GM18498 (cell line): ENCODE results near the gene EIF4B.
A peak's percentile ranks its signal among the peaks of the same experiment; 100 is the strongest.

Experiments
- ATAC-seq: cut with Tn5 transposase; IDR thresholded peaks from one replicate; pipeline ENCODE4 v1.9.1; 2021; ENCODE audit warnings: mild to moderate bottlenecking, moderate library complexity; ENCODE audit not compliant: unreplicated experiment

The EIF4B gene

DNA sequence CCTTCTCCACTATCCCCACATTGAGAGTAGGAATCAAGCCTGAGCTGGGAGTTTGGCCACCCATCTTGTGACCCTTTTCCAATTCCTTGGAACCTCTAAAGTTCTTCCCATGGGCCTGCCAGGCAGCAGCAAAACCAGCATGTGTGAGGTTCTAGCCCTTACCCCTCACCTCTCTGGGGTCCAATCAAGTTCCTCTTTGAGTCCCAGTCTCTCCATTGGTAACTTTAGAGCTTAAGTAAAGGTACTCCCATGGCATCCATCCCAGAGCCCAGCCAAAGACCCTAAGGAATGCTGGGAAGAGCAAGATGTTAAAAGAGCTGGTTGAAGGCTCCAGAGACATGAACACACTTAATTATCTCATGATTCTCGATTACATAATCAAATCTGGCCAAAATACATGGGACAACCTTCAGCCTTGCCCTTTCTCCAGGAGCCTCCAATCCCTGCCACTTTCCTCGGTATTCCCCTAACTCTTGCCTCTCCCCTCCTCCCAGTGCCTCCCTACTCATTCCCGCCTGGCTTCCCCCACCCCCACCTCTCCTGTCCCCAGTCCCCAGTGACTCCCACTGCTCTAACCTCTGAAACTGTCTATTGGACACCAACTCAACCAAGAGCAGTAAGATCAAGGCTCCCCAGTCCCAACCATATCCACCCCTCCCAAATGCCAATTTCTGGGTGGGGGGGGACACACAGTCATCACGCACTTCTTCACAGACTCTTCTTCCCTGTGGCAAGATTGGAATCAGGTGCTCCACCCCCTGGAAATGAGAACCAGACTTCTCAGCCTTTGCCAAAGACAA lies 38.8 kb downstream of the EIF4B start:
- no peak for ATAC-seq

DNA sequence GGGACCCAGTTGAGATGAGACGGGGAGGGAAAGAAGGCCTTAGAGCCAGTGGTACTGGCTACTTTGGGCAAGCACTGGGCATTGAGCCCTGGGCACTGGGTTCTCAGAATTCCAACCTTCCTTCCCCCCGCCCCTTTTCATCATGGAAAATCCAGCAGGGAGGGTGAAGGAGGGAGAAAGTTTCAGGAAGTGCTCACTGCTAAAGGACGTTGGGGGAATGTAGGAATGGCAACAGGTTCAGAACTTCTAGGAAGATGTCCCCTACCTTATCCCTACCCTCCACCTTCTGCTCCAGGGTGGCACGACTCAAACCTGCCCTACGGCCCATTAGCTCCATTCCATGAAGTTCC lies 39.4 kb downstream of the EIF4B start:
- ATAC-seq, result no peak

DNA sequence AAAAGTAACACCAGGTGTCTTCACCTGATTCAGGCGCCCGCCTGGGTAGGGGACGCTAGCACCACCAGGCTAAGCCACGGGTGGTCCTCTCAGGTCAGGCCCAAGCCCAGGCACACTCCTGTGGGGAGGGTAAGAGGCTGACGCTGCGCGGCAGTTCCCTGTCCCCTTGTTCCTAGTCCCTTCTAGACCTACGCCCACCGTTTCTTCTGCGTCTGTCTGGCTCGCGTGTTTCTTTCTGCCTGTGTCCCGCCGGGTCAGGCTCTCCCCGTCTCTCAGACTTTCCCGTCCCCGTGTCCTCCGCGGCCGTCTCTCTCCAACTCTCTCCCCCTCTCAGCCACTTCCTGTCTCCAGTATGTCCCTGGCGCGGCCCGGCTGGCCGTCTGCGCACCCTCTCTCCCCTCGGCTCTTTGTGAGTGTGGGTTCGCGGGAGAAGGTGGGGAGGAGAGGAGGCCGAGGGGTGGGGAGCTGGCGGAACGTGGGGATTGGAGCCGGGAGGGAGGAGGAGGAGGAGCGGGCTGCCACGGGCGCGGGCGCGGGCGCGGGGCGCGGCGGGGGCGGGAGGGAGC lies 40.5 kb downstream of the EIF4B start:
- no peak for ATAC-seq

DNA sequence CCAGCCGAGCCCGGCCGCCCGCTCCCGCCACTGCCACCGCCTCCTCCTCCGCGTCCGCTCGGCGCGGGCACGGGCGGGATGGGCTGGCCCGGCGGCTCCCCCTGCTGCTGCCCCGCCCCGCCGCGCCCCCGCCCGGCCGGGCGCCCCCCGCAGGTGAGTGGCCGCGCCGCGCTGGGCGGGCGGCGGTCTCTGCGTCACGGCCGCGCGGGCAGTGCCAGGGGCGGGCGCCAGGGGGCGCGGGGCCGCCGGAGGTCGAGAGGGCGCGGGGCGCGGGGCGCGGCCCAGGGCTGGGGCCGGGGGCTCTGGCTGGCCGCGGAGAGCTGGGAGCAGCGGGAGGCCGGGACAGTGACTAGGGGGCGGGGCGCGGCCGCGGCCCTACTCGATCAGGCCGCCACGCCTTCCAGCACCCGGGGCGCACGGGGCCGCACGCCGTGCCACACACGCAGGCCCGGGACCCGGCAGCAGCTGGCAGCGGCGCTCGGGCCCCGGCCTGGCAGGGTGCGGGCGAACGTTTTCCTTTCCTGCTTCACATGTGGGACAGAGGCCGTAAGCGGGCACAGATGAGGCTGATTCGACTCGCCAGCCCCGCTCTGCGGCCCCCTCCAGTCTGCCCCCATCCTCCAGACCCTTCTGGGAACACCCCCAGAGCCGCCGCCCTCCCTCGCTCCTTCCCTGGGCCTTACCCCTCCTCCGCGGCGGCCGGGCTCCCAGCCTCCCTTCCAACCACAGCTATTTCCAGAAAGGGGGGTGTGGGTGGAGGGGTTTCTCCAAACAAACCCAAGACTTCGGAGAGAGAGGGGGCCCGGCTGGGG lies 41.2 kb downstream of the EIF4B start:
- ATAC-seq, result peak; percentile 84

DNA sequence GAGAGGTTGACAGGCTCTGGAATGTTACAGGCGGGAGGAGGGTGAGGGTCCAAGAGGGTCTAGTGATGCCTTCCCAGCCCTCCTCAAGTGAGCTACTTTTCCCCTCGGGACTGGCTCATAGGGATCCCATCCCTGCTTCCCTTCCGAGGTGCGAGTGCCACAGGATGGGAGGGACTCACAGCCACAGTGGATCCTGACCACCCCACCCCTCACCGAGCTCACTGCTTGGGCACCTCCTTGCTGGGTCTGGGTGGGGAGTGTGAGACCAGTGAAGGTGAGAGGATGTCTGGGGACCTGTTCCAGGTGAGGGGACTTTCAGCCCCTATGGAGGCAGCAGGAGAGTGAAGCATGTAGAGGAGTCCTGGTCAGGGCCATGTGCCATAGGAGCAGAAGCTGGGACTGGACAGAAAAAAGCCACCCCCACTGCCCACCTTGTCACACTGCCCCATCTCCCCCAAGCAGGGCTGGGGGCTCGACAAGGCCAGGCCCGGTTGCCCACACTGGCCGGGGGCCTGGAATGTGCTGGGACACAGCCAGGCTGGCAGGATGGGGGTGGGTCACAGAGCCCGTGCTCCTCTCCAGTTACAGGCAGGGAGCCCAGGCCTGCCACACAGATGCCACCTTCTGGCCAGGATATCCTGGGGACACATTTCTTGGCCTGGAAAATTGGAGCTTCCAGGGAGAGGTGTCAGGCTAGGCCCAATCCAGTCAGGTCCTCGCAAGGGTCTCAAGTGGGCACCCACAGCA lies 42.0 kb downstream of the EIF4B start:
- no peak for ATAC-seq

DNA sequence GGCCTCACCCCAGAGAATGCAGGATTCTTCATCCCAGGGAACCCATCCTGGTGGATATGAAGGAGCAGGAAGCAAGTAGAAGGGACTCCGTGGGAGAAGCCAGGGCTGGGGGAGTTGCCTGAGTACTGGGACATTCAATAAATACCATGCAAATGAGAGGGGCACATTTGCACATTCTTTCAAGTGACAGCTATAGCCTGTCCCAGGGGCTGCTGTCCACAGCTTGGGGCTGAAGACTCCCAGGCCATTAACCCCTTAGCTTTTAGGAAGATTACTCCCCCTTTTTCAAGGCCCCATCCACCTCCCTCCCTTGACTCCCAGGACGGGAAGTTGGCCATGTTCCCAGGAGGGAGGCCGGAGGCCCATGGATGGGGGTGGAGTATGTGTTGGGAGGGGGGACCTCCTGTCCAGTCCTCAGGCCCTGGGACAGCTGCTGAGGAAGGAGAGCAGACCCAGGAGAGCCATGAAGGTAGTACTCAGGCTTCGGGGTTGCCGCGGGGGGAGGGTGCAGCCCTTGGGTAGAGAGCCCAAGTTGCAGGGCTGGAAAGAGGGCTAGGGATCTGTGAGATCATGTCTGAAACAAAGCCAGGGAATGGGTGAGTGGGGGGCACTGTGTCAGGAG lies 42.6 kb downstream of the EIF4B start:
- no peak for ATAC-seq

DNA sequence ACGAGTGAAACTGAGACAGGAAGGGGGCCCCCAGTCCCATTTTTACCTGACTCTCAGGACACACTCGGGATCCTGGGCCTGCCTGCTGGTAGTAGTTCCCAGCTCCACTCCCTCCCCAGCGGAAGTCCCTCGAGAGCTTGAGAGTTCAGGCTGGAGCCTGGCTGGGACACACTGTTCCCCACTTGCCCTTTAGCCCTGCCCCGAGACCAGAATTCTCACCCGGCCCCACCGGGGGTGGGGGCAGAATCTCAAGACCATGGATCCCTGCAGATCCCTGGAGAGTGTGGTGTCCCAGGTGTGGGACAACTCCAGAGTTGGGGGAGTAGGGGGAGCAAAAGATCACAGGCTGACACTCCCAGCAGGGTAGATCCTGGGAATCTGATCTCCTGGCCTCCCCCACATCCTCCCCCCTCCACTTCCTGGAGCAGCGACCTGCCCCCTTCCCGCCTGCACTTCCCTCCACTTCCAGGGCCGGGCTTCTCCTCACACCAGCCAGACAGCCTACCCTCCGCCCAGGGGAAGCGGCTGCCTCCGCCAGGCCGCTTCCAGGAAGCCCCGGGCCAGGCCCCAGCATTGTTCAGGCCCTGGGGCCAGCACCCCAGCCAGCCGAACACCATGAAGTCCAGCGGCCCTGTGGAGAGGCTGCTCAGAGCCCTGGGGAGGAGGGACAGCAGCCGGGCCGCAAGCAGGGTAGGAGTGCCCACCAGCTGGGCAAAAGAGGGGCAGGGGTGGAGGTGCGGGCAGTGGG lies 43.5 kb downstream of the EIF4B start, which contains the start of gene TNS2:
TNS2 (plus strand) TSS at position 495 of the 748 bp plus-strand sequence; CDS start at position 616, 121 bp downstream.
- no peak for ATAC-seq

DNA sequence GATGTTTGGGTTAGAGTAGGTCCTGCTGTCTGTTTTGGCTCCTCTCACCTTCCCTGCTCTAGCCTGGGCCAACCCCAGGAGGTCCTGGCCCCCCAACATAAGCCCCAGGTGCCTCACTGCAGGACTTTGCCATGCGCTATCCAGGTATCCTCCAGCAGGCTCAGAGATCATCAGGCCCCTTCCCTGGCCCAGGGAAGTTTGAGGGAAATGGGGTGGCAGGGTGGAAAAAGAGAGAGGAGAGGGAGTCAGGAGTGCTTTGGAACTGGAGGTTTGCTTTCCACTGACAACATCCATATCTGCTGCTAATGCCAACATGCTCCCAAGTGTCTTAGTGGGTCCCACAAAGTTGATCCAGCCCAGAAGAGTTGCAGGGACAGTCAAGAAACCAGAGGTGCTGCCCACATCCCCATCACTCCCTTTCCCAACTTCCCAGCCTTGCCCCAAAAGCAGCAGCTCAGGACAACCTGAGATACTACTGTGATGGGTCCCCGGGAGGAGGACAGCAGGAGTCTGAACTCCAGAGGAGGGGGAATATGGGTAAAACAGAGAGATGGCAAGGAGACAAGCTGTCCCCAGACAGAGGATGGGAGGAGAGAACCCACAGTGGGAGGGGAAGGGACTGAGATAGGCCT lies 44.3 kb downstream of the EIF4B start:
- ATAC-seq, result no peak

DNA sequence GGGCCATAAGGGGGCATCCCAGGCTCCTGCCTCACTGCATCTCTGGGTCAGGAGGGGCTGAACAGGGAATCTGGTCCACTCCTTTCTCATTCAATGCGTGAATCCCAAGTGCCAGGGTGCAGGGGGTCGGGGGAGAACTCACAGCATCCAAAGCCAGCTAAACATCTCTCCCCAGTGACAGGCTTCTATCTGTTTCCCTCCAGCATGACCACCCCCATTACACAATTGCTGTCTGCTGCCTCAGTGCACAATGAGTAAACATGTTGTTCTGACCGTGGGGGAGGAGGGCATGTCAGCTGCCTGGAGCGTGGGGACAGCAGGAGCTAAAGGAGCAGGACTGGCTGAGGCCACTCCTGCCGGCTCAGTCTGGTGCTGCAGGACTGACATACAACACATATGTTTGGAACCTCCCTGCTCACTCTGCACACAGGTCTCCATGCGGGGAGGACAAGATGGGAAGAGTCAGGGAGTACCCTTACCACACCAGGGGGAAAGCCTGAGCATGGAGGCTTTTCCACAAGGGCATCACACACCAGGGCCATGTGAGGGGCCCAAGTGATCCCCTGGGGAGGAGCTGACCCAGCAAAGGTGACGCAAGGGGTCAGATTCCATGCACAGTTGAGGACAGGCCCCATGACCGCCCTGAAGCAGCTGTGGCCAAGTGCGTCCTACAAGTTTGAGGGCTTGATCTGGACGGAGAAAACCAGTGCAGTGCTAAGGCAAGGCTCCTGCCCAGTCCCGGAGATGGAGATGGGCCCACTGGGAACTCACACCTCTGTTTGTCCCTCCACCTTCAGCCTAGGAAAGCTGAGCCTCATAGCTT lies 45.0 kb downstream of the EIF4B start:
- ATAC-seq, result no peak

DNA sequence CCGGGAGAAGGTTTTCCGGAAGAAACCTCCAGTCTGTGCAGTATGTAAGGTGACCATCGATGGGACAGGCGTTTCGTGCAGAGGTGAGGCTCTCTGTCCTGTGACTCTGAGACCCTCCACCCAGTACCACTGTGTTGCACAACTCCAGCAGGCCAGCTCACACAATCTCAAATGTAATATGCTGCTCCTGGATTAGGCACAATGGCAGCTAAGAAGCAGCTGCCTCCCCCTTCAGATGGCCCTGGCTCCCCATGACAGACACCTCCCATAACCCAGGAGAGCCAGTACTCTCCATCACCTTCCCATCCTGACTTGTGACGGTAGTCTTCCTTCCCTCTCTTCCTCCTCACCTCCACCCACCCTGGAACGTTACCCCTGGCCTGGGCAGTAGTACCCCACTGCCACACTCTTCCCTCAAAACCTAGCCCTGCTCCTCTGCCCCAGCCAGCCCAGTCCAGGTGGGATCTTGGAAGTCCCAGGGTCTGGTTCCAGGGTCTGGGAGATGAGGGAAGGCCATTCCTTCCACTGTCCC lies 45.7 kb downstream of the EIF4B start:
- ATAC-seq, result no peak

DNA sequence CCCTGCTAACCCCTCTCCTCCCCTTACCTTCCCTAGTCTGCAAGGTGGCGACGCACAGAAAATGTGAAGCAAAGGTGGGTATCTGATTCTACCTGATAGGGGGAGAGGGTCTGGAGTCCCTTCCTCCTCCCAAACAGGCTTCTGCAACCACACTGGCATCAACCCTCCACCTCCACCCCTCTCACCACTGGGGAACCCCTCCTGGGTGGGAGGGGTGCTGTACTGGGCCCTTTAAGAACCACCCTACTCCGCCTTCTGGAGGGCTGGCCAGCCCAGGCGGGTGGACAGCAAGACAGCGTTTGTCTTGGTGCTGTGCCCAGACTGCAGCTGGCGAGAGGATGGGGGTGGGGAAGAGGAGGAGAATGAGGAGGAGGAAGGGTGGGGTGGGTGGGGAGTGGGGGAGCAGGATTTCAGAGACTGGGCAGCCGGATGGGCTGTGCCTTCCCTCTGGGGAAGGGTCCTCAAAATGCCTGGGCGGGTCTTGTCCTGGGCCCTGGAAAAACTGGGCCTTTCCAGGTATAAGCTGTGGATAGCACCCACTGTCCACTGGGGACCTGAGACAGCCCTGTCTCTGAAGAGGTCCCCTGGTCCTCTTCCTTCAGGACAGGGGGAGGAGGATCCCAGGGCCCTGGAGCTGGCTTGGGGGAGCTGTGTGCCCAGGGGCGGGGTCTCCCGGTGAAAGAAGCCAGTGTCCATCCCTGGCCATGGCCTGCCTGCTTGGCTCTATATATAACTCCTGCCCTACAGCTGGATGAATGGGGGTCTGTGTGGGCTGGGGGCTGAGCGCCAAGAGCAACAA lies 46.4 kb downstream of the EIF4B start:
- ATAC-seq, result no peak

DNA sequence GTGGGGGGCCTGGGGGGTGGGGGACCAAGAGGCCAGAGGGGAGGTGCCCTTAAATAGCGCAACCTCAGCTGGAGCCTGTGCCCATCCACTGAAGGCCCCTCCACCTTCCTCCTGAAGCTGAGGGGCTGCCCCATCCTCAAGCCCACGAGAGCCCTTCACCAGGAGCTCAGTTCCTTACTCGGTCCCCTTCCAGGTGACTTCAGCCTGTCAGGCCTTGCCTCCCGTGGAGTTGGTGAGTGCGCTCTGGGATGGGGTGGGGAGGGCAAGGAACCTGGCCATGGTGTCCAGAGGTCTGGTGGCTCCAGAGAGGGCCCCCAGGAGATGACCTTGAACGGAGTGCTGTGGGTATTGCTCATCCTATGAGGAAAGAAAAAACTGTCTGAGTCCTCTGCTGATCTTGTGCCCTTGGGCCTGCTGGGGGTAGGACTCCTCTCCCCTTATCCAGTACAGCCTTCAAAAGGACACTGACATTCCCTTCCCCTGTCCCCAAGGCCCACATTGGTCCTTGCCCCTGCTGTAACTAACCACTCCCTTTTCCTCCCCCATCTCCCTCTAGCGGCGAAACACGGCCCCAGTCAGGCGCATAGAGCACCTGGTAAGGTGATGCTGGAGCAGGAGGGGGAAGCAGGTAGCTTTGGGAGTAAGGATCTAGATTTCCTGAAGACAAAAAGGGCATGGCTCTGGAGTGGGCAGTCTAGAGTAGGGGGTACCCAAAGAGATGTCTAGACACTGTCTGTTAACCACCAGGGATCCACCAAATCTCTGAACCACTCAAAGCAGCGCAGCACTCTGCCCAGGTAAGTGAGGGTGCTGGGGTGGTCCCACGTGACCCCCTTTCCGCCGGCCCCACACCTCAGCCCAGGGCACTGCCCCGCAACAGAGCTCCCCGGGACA lies 47.2 kb downstream of the EIF4B start:
- ATAC-seq, result no peak

DNA sequence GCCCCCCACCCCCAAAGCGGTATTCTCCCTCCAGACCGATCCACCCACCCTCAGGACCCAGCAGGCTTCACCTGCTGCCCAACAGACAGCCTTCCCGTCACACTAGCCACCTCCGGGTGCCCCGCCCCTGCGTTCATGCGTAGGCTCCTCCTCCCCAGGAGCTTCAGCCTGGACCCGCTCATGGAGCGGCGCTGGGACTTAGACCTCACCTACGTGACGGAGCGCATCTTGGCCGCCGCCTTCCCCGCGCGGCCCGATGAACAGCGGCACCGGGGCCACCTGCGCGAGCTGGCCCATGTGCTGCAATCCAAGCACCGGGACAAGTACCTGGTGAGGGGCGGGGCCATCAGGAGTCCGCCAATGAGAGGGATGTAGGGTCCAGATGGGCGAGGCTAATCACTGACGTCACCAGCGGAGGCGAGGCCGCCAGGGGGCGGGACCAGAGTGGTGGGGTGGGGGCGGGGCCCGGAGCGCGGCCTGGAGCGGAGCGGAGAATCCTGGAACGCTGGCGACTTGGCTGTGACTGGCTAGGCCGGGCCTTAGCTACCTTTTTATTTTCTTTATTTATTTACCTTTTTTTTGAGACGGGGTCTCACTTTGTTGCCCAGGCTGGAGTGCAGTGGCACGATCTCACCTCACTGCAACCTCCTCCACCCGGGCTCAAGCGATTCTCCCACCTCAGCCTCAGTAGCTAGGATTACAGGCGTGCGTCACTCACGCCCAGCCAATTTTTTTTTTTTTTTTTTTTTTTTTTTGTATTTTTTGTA lies 48.0 kb downstream of the EIF4B start:
- ATAC-seq, result peak; percentile 88

DNA sequence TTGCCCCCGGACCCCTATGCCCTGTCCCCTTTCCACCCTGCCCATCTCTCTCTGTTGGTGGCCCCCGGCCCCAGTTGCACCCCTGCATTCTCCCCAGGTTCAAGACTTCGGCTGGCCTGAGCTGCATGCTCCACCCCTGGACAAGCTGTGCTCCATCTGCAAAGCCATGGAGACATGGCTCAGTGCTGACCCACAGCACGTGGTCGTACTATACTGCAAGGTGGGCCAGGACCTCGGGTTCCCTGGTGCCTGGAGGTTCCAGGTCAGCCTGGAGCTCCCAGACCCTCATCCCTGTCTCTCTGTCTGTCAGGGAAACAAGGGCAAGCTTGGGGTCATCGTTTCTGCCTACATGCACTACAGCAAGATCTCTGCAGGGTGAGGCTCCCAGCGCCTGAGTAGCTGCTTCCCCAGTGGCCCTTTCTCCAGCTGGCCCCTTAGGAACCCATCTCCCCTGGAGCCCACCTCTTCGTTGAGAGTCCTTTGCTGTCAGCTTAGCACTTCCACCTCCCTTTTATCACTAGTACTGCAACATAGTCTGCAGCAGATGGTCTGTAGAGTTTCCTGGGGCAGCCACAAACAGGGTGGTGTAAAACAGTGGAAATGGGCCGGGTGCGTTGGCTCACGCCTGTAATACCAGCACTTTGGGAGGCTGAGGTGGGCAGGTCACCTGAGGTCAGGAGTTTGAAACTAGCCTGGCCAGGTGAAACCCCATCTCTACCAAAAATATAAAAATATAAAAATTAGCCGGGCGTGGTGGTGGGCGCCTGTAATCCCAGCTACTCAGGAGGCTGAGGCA lies 49.4 kb downstream of the EIF4B start:
- ATAC-seq, result no peak

DNA sequence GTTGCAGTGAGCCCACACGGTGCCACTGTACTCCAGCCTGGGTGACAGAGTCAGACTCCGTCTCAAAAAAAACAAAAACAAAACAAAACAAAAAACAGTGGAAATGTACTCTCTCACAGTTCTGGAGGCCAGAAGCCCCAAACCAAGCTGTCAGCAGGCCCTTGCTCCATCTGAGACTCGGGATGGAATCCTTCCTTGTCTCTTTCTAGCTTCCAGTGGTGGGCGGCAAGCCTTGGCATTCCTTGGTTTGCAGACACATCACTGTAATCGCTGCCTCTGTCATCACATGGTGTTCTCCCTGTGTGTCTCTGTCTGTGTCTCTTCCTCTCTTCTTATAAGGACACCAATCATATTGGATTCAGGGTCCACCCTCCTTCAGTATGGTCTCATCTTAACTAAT lies 50.0 kb downstream of the EIF4B start:
- ATAC-seq, result no peak
